GM19099 (cell line): ENCODE measurements around the gene IGDCC3.

Experiments
- POLR2A ChIP-seq: IDR thresholded peaks from 3 replicates; pipeline ENCODE4 v1.6.1; 2011; ENCODE audit warnings: low read depth; ENCODE audit not compliant: insufficient read length; ENCODE audit errors: extremely low read depth

IGDCC3 gene

GRCh38 chr15:65396283-65396964 is 18.6 kb upstream of the IGDCC3 start:
- TF ChIP-seq POLR2A: no peak

GRCh38 chr15:65395567-65396202 is 17.9 kb upstream of the IGDCC3 start:
- TF ChIP-seq POLR2A: no peak

GRCh38 chr15:65394936-65395335 is 17.1 kb upstream of the IGDCC3 start:
- no peak for TF ChIP-seq POLR2A

GRCh38 chr15:65394280-65394789 is 16.5 kb upstream of the IGDCC3 start:
- TF ChIP-seq POLR2A: no peak

GRCh38 chr15:65393557-65393956 is 15.8 kb upstream of the IGDCC3 start:
- TF ChIP-seq POLR2A: no peak

- TF ChIP-seq POLR2A: no peak
Observed at GRCh38 chr15:65393091-65393490, 15.3 kb upstream of the IGDCC3 start.

- no peak for TF ChIP-seq POLR2A
Observed at GRCh38 chr15:65392368-65392767, 14.6 kb upstream of the IGDCC3 start.

GRCh38 chr15:65391732-65392131 is 13.9 kb upstream of the IGDCC3 start:
- TF ChIP-seq POLR2A: no peak

GRCh38 chr15:65390447-65390846 is 12.6 kb upstream of the IGDCC3 start:
- TF ChIP-seq POLR2A: no peak

GRCh38 chr15:65389226-65389625 is 11.4 kb upstream of the IGDCC3 start:
- no peak for TF ChIP-seq POLR2A

- no peak for TF ChIP-seq POLR2A
Observed at GRCh38 chr15:65388306-65389080, 10.7 kb upstream of the IGDCC3 start.

GRCh38 chr15:65386886-65387285 is 9.1 kb upstream of the IGDCC3 start:
- no peak for TF ChIP-seq POLR2A

- TF ChIP-seq POLR2A: no peak
Observed at GRCh38 chr15:65386376-65386775, 8.6 kb upstream of the IGDCC3 start.

- TF ChIP-seq POLR2A: no peak
Observed at GRCh38 chr15:65385870-65386258, 8.1 kb upstream of the IGDCC3 start.
